ENCODE measurements around the gene C19orf47.

The C19orf47 gene

DNA sequence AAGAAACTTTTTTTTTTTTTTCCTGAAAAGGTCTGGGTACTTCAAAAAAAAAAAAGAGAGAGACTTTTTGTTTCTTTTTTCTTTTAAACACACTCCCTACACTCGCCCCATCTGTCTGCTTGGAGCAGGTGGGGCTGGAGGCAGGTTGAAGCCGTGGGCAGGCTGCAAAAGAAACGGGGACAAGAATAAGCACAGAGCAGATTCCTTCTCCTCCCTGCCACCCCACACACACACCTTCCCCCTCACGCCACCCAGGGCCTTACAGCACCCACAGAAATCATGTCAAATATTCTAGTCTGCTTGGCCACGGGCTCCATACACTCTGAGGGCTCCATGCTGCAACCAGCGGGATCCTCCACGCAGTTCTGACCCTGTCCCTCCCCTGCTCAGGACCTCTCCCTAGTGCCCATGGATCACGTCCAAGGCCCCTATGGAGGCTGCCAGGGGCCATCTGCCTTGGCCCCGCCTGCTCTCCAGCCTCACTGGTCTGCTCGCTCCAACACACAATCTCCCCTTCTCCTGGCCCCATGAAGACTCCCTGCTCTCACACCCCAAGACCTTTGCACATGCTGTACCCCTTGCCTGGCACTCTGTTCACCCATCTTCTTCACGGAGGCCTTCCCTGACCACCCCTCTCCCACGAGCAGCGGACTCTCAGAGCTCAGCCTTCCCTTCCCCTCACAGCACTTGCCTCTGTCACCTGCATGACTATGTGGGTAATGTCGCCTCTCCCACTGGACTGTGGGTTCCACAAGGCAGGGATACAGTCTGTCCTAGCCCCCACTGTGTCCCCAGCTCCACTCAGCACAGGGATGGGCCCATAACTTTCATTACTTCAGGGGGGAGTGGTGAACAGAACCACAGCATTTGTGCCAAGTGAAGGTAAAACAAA is 74.5 kb downstream of the C19orf47 start:
- no peak for TF ChIP-seq POLR2A (IDR thresholded peaks at IDR 0.05; ENCODE audit: low read depth, low read length)
- FAIRE-seq = no peak
- DNase-seq (ENCODE audit: insufficient read length, low spot score) = no peak

DNA sequence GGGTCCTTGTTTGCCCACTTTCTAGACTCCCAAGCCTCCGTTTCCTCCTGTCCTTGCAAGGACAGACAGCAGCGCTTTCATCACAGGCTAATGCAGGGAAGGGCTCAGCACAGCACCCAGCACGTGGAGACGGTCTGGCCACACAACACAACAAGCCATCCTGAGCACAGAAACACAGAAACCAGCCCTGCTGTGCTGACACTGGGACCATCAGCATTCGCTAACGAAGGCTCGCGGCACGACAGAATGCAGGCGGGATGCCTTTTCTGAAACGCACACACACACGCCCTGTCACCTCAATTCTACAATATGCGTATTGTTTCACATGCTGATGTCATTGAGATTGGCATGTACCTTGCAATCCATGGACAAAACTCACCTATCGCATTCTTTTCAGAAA is 75.9 kb downstream of the C19orf47 start:
- TF ChIP-seq POLR2A (IDR thresholded peaks at IDR 0.05; ENCODE audit: low read depth, low read length) = no peak
- DNase-seq (ENCODE audit: insufficient read length, low spot score) (no peak), FAIRE-seq (no peak)

- TF ChIP-seq POLR2A (IDR thresholded peaks at IDR 0.05; ENCODE audit: low read depth, low read length) = no peak
- FAIRE-seq (no peak), DNase-seq (ENCODE audit: insufficient read length, low spot score) (no peak)
These were observed 76.5 kb downstream of the C19orf47 start for GRCh38 chr19:40271706-40272105.

DNA sequence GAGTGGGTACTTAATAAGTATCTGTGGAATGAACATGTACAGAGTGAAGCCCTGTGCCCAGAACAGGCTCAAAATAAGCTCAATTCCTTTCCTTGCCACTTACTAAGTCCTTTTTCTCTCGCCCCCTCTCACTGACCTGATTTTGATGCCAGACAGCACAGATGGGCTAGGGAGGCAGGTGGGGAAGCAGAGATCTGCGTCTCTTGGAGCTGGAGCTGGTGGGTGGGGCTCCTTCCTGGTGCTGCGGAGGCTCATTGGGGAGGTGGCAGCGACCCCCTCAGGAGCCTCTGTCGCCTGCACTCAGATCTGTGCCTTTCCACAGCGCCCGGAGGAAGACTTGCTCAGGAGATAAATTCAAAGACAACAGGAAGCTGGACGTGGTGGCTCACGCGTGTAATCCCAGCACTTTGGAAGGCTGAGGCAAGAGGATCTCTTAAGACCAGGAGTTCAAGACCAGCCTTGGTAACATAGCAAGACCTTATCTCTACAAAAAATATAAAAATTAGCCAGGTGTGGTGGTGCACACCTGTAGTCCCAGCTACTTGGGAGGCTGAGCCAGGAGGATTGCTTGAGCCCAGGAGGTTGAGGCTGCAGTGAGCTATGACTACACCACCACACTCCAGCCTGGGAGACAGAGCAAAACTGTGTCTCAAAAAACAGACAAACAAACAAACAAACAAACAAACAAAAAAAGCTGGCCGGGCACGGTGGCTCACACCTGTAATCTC is 77.7 kb downstream of the C19orf47 start:
- DNase-seq (ENCODE audit: insufficient read length, low spot score) = no peak
- TF ChIP-seq POLR2A (IDR thresholded peaks at IDR 0.05; ENCODE audit: low read depth, low read length) = no peak
- FAIRE-seq = no peak
